HUES64 (cell line): Measurements from ENCODE around the gene VRTN.
"Not testable (repeated sequence)": the region's sequence is repeated elsewhere in the genome, so short reads cannot be mapped to it uniquely, and the experiment has no call there.

Experiments used
- H3K27ac ChIP-seq: 2 replicates; pipeline ENCODE4 v1.7.0; 2013; ENCODE audit warnings: low read depth, low read length, inconsistent platforms
- H3K27me3 ChIP-seq: 2 replicates; pipeline ENCODE4 v1.6.1; 2013; ENCODE audit warnings: mild to moderate bottlenecking, low read length; ENCODE audit not compliant: insufficient read depth
- H3K36me3 ChIP-seq: 2 replicates; pipeline ENCODE4 v1.6.1; 2013; ENCODE audit warnings: mild to moderate bottlenecking, low read length; ENCODE audit not compliant: insufficient read depth
- H3K4me1 ChIP-seq: 2 replicates; pipeline ENCODE4 v1.6.1; 2013; ENCODE audit warnings: mild to moderate bottlenecking, low read length, moderate library complexity; ENCODE audit not compliant: insufficient read depth
- H3K4me3 ChIP-seq: 2 replicates; pipeline ENCODE4 v1.5.1; 2013; ENCODE audit warnings: mild to moderate bottlenecking, low read length, moderate library complexity
- H3K9ac ChIP-seq: 2 replicates; pipeline ENCODE4 v1.6.1; 2013; ENCODE audit warnings: mild to moderate bottlenecking, low read depth, low read length
- H3K9me3 ChIP-seq: 2 replicates; pipeline ENCODE4 v1.6.1; 2013; ENCODE audit warnings: low read depth, low read length; ENCODE audit not compliant: insufficient read depth
- WGBS: fragments of 150-250, 120-280 bp; methylation state at CpG from one replicate; pipeline ENCODE4 v1.1.7; 2013; ENCODE audit warnings: missing lambda C conversion rate; 5-methylcytosine and 5-hydroxymethylcytosine counted together

The VRTN gene

DNA sequence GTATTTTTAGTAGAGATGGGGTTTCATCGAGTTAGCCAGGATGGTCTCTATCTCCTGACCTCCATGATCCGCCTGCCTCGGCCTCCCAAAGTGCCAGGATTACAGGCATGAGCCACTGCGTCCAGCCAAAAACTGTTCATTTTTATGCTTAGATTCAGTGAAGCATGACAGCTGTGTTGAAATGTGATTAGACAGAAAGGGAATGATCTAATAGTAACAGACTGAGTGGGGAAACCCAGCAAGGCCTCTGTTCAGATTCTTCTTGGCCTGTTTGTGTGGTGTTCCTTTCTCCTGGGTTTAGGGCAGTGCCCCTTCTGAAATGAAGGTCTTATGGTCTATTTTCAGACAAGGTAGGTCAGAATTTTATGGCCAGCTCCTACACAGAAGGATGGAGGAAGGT is 33.7 kb upstream of the VRTN start:
- H3K36me3 ChIP-seq = no peaks in the 10 kb centered on the region
- H3K4me3 ChIP-seq = no peak overlapping the region
- WGBS = 93% methylated on average over 4 of the region's 4 CpGs
- no peaks in the 10 kb centered on the region for H3K4me1 ChIP-seq
- no peak overlapping the region for H3K27ac ChIP-seq
- no peaks in the 10 kb centered on the region for H3K9me3 ChIP-seq
- H3K9ac ChIP-seq = no peak overlapping the region
- no peaks in the 10 kb centered on the region for H3K27me3 ChIP-seq

- Histone ChIP-seq H3K27me3 (no peaks in the 10 kb centered on the region), H3K9me3 (no peaks in the 10 kb centered on the region), H3K4me3 (no peak overlapping the region), H3K27ac (peak overlapping the region; percentile 99), H3K36me3 (no peaks in the 10 kb centered on the region), H3K4me1 (peaks cover 23% of the 10 kb centered on the region), H3K9ac (peak overlapping the region; percentile 69)
- 54% methylated on average over 3 of the region's 3 CpGs for WGBS
Measured at GRCh38 chr14:74324931-74325361, 23.3 kb upstream of the VRTN start.

DNA sequence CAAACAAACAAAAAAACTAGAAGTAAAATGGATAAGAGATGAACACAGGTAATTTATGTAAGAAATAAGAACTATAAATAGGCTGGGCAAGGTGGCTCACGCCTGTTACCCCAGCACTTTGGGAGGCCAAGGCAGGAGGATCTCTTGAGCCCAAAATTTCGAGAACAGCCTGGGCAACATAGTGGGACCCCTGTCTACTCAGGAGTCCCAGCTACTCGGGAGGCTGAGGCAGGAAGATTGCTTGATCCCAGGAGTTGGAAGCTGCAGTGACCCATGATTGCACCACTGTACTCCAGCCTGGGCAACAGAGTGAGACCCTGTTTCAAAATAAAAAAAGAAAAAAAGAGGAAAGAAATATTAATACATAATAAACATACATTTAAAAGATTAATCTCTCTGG is 22.8 kb upstream of the VRTN start:
- H3K4me3 ChIP-seq = no peak overlapping the region; the same call in 1 of the 2 replicates
- H3K9me3 ChIP-seq = no peaks in the 10 kb centered on the region
- no peaks in the 10 kb centered on the region for H3K27me3 ChIP-seq
- no peaks in the 10 kb centered on the region for H3K36me3 ChIP-seq
- peak overlapping the region; percentile 99 for H3K27ac ChIP-seq
- peaks cover 23% of the 10 kb centered on the region for H3K4me1 ChIP-seq
- peak overlapping the region; percentile 69 for H3K9ac ChIP-seq
- WGBS = 90% methylated on average over 3 of the region's 3 CpGs

DNA sequence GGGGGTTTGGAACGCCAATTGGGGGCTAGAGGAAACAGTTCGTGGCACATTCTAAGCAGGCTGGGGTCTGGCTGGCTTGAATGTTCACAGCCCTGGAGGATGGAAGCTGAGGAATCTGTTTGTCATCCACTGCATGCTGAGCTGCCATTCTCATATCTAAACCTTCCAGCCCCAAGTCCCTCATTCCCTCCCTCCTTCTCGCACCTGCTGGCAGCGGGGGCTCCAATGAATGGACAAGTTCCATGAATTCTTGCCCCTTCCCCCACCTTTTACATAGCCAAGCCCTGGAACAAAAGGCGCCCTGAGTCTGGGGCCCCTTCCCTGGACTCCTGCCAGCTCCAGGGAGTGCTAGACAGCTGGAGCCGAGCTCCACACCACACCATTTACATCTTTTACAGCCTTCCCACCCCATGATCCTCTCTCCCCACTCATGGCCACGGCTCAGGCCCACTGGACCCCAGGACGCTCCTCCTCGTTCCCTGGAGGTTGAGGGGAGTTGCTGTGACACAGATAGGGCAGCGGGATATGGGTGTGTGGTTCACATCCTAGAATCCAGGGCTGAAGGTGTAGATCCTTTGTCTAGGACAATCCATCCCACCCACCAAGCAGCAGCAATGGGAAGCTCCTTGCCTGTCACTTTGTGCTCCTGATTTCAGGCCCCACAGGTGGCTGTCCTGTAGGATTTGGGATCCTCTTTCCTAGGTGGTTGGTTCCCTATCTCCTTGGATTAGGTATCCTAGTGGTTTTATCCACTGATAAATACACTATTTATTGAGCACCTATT is 21.7 kb upstream of the VRTN start:
- Histone ChIP-seq H3K4me1 (peaks cover 23% of the 10 kb centered on the region), H3K9me3 (no peaks in the 10 kb centered on the region), H3K4me3 (peak overlapping the region; percentile 34), H3K36me3 (no peaks in the 10 kb centered on the region), H3K27ac (peak overlapping the region; percentile 99), H3K9ac (peak overlapping the region; percentile 82), H3K27me3 (no peaks in the 10 kb centered on the region)
- WGBS = under 1% methylated on average over 6 of the region's 10 CpGs

GRCh38 chr14:74329950-74330552 is 18.2 kb upstream of the VRTN start:
- not testable (repeated sequence) for H3K36me3 ChIP-seq, H3K9ac ChIP-seq, H3K27me3 ChIP-seq, H3K27ac ChIP-seq, H3K9me3 ChIP-seq, H3K4me3 ChIP-seq
- H3K4me1 ChIP-seq = peaks cover 21% of the 10 kb centered on the region
- 77% methylated on average over 7 of the region's 9 CpGs for WGBS

GRCh38 chr14:74333909-74334308 is 14.4 kb upstream of the VRTN start:
- Histone ChIP-seq H3K36me3 (no peaks in the 10 kb centered on the region), H3K9me3 (no peaks in the 10 kb centered on the region), H3K4me1 (no peaks in the 10 kb centered on the region; the same call in 1 of the 2 replicates), H3K27me3 (no peaks in the 10 kb centered on the region), H3K9ac (no peak overlapping the region), H3K27ac (no peak overlapping the region), H3K4me3 (no peak overlapping the region)
- 90% methylated on average over 4 of the region's 4 CpGs for WGBS

GRCh38 chr14:74346341-74346740 is 1.9 kb upstream of the VRTN start:
- H3K36me3 ChIP-seq = no peaks in the 10 kb centered on the region
- WGBS = 50% methylated on average over 2 of the region's 2 CpGs
- peak overlapping the region; percentile 6; the same call in 1 of the 2 replicates for H3K27ac ChIP-seq
- H3K4me3 ChIP-seq = no peak overlapping the region
- no peak overlapping the region for H3K9ac ChIP-seq
- no peaks in the 10 kb centered on the region for H3K9me3 ChIP-seq
- no peaks in the 10 kb centered on the region for H3K27me3 ChIP-seq
- peaks cover 24% of the 10 kb centered on the region for H3K4me1 ChIP-seq

GRCh38 chr14:74347097-74347794 is 1.0 kb upstream of the VRTN start:
- H3K9me3 ChIP-seq = no peaks in the 10 kb centered on the region
- no peaks in the 10 kb centered on the region for H3K36me3 ChIP-seq
- peak overlapping the region; percentile 92 for H3K9ac ChIP-seq
- peak overlapping the region; percentile 92 for H3K4me3 ChIP-seq
- peak overlapping the region; percentile 97 for H3K27ac ChIP-seq
- WGBS = 8% methylated on average over 6 of the region's 7 CpGs
- peaks cover 27% of the 10 kb centered on the region for H3K4me1 ChIP-seq
- no peaks in the 10 kb centered on the region for H3K27me3 ChIP-seq

- H3K9ac ChIP-seq = peak overlapping the region; percentile 92
- no peaks in the 10 kb centered on the region for H3K9me3 ChIP-seq
- H3K4me3 ChIP-seq = peak overlapping the region; percentile 92
- H3K36me3 ChIP-seq = no peaks in the 10 kb centered on the region
- no peaks in the 10 kb centered on the region for H3K27me3 ChIP-seq
- H3K4me1 ChIP-seq = peaks cover 27% of the 10 kb centered on the region
- peak overlapping the region; percentile 97 for H3K27ac ChIP-seq
- 3% methylated on average over 1 of the region's 1 CpG for WGBS
Measured at GRCh38 chr14:74347795-74348100, 523 bp upstream of the VRTN start.

DNA sequence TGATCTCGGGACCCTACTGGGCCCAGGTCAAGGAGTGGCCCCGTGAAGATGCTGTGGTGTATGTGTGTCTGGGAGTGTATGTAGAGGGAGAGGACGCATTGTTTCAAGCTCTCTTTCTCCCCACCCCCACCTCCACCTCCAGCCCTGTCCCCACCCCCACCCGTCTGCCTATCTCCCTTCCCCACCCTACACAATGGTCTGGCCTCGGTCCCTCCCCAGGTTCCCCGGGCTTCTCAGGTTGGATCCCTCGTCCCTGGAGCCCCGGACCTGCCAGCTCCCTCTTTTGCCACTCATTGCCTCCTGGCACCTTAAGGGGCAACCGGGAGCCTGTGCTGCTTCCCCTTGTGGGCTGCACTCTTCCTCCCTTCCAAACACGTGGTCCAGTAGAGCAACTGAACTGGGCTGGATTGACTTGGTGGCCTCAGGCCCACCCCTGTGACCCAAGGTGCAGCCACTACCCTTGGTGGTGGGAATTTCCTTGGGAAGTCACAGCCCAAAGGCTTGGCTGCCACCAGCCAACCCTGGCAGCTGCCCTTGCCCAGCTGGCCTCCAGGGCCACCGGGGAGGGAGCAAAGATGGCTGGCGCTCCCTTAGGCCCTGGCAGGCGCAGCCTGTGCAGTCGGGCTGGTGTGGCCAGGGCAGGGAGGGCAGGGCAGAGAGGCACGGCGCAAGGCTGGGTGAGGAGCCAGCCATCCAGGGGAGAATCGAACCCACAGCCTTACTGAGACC is 628 bp downstream of the VRTN start:
- H3K27me3 ChIP-seq = no peaks in the 10 kb centered on the region
- no peaks in the 10 kb centered on the region for H3K9me3 ChIP-seq
- H3K4me3 ChIP-seq = peak overlapping the region; percentile 92
- H3K9ac ChIP-seq = peak overlapping the region; percentile 92
- 4% methylated on average over 16 of the region's 17 CpGs for WGBS
- no peaks in the 10 kb centered on the region; the same call in 1 of the 2 replicates for H3K36me3 ChIP-seq
- peaks cover 27% of the 10 kb centered on the region for H3K4me1 ChIP-seq
- peak overlapping the region; percentile 97 for H3K27ac ChIP-seq

GRCh38 chr14:74349757-74350156 is 1.5 kb downstream of the VRTN start:
- Histone ChIP-seq H3K4me1 (peaks cover 27% of the 10 kb centered on the region), H3K9me3 (no peaks in the 10 kb centered on the region), H3K9ac (peak overlapping the region; percentile 92), H3K4me3 (peak overlapping the region; percentile 92), H3K27ac (peak overlapping the region; percentile 97; the same call in 1 of the 2 replicates), H3K36me3 (no peaks in the 10 kb centered on the region; the same call in 1 of the 2 replicates), H3K27me3 (no peaks in the 10 kb centered on the region)
- WGBS = 0% methylated on average over 4 of the region's 4 CpGs
